A549 (cell line): ENCODE measurements around the gene FGFR3.

Source experiments
- BHLHE40 ChIP-seq: IDR thresholded peaks from 2 replicates; pipeline ENCODE4 v1.6.1; 2012; ENCODE audit warnings: low read depth, low read length, inconsistent platforms
- EHMT2 ChIP-seq: fragments of 200-600 bp; sonication (generic); IDR thresholded peaks from 2 replicates; pipeline ENCODE4 v1.6.1; 2016; ENCODE audit warnings: antibody characterized with exemption, low read depth, mild to moderate bottlenecking, moderate library complexity
- ESRRA ChIP-seq: fragments of 150-350 bp; IDR thresholded peaks from 2 replicates; pipeline ENCODE4 v1.6.1; 2014; ENCODE audit warnings: mild to moderate bottlenecking, low read length, borderline replicate concordance
- RNF2 ChIP-seq: fragments of 200-600 bp; sonication (generic); IDR thresholded peaks from 2 replicates; pipeline ENCODE4 v1.6.1; 2016; ENCODE audit warnings: low read depth, mild to moderate bottlenecking, antibody characterized with exemption, moderate library complexity, borderline replicate concordance
- TF ChIP-seq, protein P1 (sequence below): fragments of >200 bp; sonication (Bioruptor Twin); formaldehyde crosslinking; IDR thresholded peaks from 3 replicates; pipeline ENCODE4 v1.5.1; 2016

- TF ChIP-seq RNF2 (no peak), EHMT2 (no peak), ESRRA (no peak), BHLHE40 (no peak)
- TF ChIP-seq, protein P1, sequence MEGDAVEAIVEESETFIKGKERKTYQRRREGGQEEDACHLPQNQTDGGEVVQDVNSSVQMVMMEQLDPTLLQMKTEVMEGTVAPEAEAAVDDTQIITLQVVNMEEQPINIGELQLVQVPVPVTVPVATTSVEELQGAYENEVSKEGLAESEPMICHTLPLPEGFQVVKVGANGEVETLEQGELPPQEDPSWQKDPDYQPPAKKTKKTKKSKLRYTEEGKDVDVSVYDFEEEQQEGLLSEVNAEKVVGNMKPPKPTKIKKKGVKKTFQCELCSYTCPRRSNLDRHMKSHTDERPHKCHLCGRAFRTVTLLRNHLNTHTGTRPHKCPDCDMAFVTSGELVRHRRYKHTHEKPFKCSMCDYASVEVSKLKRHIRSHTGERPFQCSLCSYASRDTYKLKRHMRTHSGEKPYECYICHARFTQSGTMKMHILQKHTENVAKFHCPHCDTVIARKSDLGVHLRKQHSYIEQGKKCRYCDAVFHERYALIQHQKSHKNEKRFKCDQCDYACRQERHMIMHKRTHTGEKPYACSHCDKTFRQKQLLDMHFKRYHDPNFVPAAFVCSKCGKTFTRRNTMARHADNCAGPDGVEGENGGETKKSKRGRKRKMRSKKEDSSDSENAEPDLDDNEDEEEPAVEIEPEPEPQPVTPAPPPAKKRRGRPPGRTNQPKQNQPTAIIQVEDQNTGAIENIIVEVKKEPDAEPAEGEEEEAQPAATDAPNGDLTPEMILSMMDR = no peak
These were observed 43.6 kb downstream of the FGFR3 start for GRCh38 chr4:1836650-1837049.
